Hematopoietic multipotent progenitor cell treated with erythropoietin and hydrocortisone succinate and interleukin-3 and kit ligand, for 6 days (in vitro differentiated cells): ENCODE data around the gene RALBP1.

ENCODE experiments used
- DNase-seq: peaks from one replicate; pipeline ENCODE4 v3.0.0-alpha.2; 2015

Gene RALBP1

DNA sequence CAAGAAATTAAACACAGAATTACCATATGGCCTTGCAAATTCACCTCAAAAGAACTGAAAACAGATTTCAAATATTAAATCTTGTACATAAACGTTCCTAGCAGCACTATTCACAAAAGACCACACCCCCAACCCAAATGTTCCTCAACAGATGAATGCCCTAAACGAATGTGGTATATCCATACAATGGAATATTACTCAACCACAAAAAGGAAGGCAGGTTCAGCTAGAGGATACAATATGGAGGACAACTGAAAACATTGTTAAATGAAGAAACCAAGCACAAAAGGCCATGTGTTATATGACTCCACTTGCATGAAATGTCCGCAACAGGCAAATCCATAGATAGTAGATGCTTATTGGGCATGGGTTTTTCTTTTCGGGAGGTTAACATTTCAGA is 77.3 kb downstream of the RALBP1 start:
- DNase-seq = no peak

DNA sequence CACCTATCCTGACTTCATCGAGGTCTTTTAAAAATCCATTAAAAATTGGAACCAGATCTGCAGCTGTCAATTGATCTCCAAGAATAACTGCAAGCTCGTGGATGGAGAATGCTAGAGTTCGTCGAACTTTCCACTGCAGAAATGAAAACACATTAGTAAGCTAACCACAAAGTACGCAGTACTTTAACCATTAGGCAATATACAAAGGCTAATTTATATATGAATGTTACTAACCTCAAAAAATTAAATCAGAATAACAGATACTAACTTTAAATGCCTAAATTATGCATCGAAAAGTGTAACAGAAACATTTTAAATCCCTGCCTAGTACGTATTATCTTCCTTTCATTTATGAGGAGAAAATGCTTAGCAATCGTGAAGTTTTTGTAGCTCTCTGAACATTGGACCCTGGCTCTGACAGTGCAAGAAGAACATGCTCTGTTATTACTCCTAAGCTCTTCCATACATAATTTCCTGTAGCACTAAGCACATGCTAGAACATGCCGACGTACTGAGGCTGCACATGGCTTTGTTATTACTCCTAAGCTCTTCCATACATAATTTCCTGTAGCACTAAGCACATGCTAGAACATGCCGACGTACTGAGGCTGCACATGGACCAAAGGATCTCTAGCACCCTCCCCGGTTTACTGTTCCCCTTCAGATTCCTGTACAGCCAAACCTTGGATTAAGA is 82.1 kb downstream of the RALBP1 start:
- no peak for DNase-seq

DNA sequence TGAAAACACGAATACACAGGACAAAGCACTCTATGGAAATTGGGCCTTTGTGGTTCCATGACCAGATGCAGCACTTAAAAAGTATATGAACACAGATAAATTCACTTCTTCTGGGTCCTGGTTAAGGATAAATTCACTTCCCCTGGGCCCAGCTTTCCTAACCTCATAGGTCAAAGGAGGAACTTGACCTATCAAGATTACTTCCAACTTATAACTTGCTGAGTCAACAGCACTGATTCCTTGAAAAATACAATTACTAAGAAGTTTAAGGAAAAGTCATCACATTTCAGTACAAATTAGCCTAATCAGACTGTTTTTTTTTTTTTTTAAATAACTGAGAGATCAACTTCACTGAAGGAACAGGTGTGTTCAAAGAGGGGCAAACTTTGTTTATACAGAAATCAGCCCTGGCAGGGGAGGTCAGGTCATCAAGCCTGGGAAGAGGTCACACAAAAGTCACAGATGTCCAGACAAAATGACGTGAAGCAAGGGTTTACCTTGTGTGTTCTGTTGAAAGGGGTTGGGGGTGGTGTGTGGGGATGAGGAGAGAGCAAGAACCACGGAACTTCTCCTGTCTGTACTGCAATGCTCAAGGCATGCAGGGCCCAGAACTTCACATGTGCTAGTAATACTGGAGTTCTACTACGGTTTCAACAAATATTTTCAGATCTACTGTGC is 83.2 kb downstream of the RALBP1 start:
- DNase-seq = no peak

DNA sequence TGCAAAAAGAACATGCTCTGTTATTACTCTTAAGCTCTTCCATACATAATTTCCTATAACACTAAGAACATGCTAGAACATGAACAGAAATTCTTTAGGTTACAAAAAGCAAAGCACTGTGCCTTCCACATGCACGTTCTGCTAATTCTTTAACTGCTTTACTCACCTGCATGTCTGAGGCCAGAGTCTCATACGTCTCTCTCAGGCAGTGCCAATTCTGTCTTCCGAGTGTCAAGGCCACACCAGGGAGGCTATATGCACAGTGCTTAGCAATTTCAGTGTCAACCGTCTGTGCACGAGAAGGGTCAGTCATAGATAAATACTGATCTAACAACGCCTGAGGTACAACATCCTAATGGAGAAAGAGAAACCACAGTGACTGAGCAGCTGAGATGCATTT is 83.9 kb downstream of the RALBP1 start:
- no peak for DNase-seq

DNA sequence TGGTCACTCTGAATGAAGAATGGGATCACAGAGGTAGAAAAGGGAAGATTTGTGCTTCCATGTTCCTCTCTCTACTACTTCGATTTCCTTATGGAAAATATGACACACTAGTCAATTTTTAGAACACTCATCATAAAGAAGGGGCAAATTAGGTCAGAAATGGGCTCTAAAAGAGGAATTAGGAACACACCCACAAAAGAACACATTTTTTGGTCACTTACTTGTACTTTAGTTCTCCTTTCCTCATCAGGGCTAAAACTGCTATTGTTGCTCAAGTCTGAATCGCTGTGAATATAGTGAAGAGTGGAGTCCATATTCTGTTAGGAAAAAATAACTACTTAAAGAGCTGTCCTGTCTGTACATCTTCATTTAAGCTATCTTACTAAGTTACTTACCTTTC is 86.4 kb downstream of the RALBP1 start:
- DNase-seq = peak; percentile 15

DNA sequence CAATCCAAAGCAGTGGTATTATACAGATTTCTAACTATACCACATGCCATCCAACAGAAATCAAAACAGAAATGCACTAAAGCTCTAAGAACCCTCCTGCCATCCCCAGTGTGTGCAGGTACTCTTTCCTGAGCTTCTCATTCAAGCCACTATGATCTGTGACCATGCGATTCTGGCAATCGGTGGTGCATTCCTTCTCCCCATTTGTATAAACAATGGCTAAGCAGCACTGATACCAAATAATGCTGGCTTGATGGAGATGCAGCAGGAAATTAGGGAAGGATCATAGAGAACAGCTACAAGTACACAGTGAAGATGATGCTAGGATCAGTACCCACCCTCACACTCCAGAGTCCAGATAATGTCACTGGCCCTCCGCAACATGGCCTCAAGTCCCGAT is 87.3 kb downstream of the RALBP1 start:
- no peak for DNase-seq

DNA sequence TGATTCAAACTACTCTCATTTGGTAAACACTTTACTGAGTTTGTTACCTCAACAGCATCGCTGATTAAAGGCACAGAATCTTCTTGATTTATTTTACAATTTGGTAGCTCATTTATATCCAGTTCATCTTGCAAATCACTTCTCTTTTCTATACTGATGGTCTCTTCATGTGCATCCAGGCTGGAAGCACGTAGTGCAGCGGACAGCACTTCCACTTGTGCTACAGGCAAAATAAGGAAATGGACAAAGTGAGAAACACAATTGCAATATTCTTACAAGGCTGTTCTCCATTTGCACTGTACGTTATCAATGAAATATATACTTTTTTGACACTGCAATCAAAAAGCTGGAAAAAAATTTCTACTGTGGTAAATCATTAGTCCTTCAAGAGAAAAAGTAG is 88.0 kb downstream of the RALBP1 start:
- no peak for DNase-seq

DNA sequence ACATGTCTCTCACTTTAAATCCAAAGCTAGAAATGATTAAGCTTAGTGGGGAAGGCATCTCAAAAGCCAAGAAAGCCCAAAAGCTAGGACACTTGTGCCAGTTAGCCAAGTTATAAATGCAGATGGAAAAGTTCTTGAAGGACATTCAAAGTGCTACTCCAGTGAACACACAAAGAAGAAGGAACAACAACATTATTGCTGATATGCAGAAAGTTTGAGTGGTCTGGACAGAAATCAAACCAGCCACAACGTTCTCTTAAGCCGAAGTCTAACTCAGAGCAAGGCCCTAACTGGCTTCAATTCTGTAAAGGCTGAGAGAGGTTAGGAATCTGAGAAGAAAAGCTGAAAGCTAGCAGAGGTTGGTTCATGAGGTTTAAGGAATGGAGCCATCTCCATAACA is 90.1 kb downstream of the RALBP1 start:
- DNase-seq = no peak

DNA sequence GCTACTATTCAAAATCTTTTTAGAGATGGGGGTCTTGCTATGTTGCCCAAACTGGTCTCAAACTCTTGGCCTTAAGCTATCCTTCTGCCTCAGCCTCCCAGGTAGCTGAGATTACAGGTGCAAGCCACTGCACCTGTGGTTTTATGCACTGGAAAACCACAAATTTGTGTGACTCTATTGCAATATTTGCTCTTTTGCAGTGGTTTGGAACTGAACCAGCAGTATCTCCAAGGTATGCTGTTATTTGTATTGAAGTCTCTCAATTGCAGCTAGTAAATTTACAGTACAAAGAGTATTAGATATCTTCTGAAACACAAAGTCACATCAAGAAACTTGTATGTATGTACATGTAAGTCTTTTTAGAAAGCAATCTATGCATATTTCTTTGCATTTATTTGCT is 92.9 kb downstream of the RALBP1 start:
- no peak for DNase-seq

DNA sequence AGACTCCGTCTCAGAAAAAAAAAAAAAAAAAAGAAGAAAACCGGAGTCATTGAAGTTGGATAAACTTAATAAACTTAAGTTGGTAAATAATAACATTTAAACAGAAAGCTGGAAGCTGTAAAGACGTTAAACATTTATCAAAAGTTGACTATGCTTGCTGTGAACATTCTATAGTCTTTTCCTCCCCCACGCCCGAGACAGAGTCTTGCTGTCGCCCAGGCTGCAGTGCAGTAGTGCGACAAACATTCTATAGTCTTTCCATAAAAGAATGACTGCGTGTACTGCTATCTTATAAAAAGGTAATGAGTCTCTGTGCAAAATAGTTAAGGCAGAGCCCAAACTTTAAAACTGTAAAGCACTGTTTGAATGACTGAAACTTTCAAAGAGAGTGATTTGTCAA is 93.9 kb downstream of the RALBP1 start:
- DNase-seq = no peak

DNA sequence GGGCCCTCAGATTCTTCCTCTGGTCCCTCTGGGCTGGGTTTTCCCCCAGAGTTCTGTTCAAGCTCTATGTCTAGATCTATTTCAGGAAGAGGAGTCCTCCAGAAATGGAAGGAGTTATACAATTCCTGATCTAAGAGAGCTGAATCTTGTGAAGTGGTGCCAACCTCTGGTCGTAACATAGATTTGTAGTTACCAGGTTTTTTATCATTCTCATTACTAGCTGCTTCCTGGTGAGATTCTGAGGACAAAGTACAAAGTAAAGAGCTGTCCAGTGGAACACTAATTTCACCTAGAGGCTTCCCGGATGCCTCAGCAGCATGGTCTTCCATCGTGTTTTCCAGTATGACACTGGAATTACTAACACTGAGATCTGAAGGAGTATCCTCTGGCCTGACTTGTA is 94.9 kb downstream of the RALBP1 start:
- no peak for DNase-seq

DNA sequence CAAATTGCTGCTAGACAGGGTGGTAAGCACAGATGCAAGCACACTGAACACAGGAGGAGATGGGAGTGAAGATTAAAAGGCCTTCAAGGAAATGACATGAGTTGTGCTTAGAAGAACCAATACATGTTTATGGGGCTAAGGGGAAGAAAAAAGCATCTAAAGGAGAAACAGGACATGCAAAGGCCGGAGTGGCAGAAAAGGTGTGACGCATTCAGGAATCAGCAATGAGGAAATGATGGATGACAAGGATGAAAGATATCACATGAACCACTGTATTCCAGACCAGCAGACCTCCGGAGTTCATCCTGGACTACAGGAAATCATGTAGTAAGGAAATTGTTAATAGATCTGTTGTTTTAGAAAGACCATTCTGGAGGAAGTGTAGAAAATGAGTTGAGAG is 96.2 kb downstream of the RALBP1 start:
- DNase-seq = no peak

DNA sequence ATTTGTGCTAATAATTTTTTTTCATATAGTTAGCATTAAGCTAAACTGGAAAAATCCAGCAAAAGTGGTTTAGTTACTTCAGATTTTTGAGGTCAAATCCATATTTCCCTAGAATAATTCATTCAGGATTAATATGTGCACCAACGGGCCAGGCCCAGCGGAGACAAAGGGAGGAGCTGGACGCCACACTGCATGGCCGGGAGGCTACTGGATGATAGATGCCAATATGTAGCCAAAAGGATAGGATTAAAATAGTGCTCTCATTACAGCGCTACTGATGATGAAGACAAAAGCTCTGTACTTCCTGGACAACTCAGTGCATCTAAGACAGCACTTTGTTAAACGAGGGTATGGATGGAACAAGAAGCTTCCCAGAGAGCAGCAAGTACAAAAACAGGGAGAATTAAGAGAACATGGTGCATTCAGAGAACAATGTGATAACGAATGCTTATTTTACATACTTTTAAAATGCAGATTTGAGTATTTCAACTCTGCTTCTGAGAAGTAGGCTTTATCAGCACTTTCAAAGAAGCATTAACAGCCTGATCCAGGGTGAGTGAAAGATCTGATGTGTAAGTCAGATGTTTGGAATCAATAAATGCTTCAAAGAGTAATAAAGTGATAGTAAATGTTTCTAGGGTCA is 99.3 kb downstream of the RALBP1 start:
- no peak for DNase-seq

DNA sequence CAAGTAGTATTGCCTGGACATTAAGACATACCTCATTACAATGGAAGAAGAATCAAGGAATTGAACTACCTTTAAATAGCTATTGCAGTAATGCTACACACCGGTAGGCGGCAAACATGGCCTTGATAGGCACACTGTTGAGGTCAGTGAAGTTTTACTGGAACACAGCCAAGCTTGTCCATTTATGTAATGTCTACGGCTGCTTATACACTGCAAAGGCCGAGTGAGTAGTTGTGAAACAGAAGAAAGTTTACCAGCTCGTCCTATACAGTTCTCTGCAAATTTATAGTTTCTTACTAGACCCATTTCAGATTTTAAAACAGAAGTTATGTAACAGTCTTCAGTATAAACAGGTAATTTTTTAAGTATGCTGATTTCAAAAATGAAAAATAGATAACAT is 100.2 kb downstream of the RALBP1 start:
- peak; percentile 96 for DNase-seq

DNA sequence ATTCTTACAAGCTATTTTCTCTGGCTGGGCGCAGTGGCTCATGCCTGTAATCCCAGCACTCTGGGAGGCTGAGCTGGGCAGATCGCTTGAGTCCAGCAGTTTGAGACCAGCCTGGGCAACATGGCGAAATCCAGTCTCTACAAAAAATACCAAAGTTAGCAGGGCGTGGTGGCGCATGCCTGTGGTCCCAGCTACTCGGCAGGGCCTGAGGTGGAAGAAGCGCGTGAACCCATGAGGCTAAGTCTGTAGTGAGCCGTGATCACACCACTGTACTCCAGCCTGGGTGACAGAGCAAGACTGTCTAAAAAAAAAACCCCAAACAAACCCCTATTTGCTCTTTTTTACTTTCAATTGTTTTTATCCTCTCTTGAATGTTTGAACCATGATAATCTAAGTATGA is 102.0 kb downstream of the RALBP1 start:
- DNase-seq = no peak

DNA sequence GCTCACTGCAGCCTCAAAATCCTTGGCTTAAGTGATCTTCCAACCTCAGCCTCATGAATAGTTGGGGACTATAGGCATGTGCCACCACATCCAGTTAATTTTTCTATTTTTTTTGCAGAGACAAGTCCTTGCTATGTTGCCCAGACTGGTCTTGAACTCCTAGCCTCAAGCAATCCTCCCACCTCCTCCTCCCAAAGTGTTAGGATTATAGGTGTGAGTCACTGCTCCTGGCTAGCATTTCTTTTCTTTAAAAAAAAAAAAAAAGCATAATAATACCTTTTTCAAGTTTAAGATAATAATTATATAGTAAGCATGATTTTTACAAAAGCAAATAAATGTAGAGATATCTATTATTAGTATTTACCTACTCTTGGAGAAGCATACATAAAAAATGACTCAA is 103.0 kb downstream of the RALBP1 start:
- no peak for DNase-seq

DNA sequence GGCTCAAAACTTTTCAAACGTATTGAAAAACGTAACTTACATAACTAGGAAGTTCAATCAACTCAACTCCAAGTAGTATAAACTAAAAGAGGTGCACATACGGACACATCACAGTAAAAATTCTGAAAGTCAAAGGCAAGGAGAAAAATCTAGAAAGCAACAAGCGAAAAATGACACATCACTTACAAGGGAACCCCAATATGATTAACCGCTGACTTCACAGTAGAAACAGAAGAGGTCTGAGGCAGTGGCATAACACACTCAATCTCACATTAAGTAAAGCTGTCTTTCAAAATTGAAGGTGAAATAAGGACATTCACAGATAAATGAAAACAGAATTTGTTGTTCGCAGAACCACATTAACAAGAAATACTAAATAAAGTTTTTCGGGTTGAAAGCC is 106.4 kb downstream of the RALBP1 start:
- no peak for DNase-seq

DNA sequence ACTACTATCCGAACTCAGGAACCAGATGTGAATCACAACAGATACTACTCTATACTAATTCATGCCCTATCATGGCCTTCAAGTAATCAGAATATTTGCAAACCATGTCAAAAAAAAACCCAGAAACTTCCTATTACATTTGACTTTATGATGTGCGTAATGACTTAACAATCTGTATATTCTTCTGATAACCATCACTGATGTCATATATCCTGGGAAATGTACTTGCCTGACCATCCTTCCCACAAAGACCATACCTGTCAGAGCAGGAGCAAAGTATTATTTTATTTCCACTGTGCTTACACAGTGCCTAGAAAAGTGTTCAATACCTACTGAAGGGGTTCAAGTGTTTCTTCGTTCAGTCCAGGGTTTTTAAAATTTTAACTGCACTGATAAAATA is 111.5 kb downstream of the RALBP1 start:
- no peak for DNase-seq
